Naive thymus-derived CD4-positive, alpha-beta T cell (primary cell): Measurements from ENCODE around the gene XYLT2. TPM values are rescaled to one million over a fixed set of nuclear protein-coding genes. Genes with fewer than 3 reads are reported as not detected.

Experiments used
- ATAC-seq: fragments of 150-1000 bp; cut with Tn5 transposase; 2 replicates; pipeline ENCODE4 v1.10.0; 2021; ENCODE audit warnings: mild to moderate bottlenecking, moderate library complexity
- CTCF ChIA-PET: fragments of 350-600 bp; sonication (Branson Sonifier 250); formaldehyde crosslinking; loops from one replicate; lab custom pipeline; 2021; ENCODE audit warnings: antibody characterized with exemption; lab: Charles Lee
- POLR2A ChIA-PET: fragments of 350-600 bp; sonication (Branson Sonifier 250); formaldehyde crosslinking; loops from one replicate; lab custom pipeline; 2021; ENCODE audit warnings: antibody characterized with exemption, inconsistent platforms; lab: Charles Lee
- DNase-seq, 9 donors: peaks; one replicate each; pipeline versions ENCODE4 v3.0.0 to v3.0.0-alpha.2; 2020 to 2022; ENCODE audit warnings: mixed read lengths in 1 of 9
- H3K27ac ChIP-seq: one replicate; pipeline ENCODE4 v1.7.0; 2013; ENCODE audit warnings: mild to moderate bottlenecking, low read depth, low read length, moderate library complexity
- H3K27me3 ChIP-seq, 2 donors: one replicate each; pipeline ENCODE4 v1.7.0; 2013; ENCODE audit warnings: low read length in 2 of 2, mild to moderate bottlenecking in 2 of 2, moderate library complexity in 2 of 2; ENCODE audit not compliant: control insufficient read depth in 2 of 2, insufficient read depth in 2 of 2
- H3K36me3 ChIP-seq, 3 experiments: 1 replicate in 2 of 3; 2 replicates in 1 of 3; pipeline ENCODE4 v1.7.0; 2013; ENCODE audit warnings: low read length in 3 of 3, mild to moderate bottlenecking in 3 of 3, moderate library complexity in 1 of 3; ENCODE audit not compliant: insufficient read depth in 3 of 3, control insufficient read depth in 2 of 3
- H3K4me1 ChIP-seq, 2 donors: one replicate each; pipeline ENCODE4 v1.7.0; 2013; ENCODE audit warnings: low read length in 2 of 2, mild to moderate bottlenecking in 2 of 2, moderate library complexity in 1 of 2; ENCODE audit not compliant: control insufficient read depth in 2 of 2, insufficient read depth in 2 of 2
- H3K4me3 ChIP-seq: 2 replicates; pipeline ENCODE4 v1.7.0; 2013; ENCODE audit warnings: mild to moderate bottlenecking, low read length
- H3K9me3 ChIP-seq, 3 experiments: 1 replicate in 2 of 3; 2 replicates in 1 of 3; pipeline ENCODE4 v1.7.0; 2013; ENCODE audit warnings: low read length in 3 of 3; ENCODE audit not compliant: control insufficient read depth in 2 of 3
- H3K27ac Mint-ChIP-seq, 9 donors: one replicate each; pipeline ENCODE4 v1.8.0; 2020 to 2022; ENCODE audit warnings: mixed read lengths in 9 of 9, mild to moderate bottlenecking in 8 of 9, moderate library complexity in 5 of 9, inconsistent platforms in 2 of 9
- H3K27me3 Mint-ChIP-seq, 5 donors: one replicate each; pipeline ENCODE4 v1.8.0; 2021 to 2022; ENCODE audit warnings: mixed read lengths in 5 of 5, mild to moderate bottlenecking in 1 of 5
- H3K36me3 Mint-ChIP-seq, 5 donors: one replicate each; pipeline ENCODE4 v1.8.0; 2020 to 2022; ENCODE audit warnings: mixed read lengths in 5 of 5, mild to moderate bottlenecking in 3 of 5, inconsistent platforms in 1 of 5
- H3K4me1 Mint-ChIP-seq, 7 donors: one replicate each; pipeline ENCODE4 v1.8.0; 2020 to 2022; ENCODE audit warnings: mixed read lengths in 7 of 7, mild to moderate bottlenecking in 3 of 7, inconsistent platforms in 1 of 7
- H3K4me3 Mint-ChIP-seq, 10 donors: one replicate each; pipeline ENCODE4 v1.8.0; 2020 to 2022; ENCODE audit warnings: mild to moderate bottlenecking in 10 of 10, mixed read lengths in 10 of 10, moderate library complexity in 6 of 10, inconsistent platforms in 2 of 10
- H3K9me3 Mint-ChIP-seq, 11 donors: one replicate each; pipeline ENCODE4 v1.8.0; 2020 to 2022; ENCODE audit warnings: mixed read lengths in 11 of 11, mild to moderate bottlenecking in 4 of 11, inconsistent platforms in 1 of 11, moderate library complexity in 1 of 11
- intact Hi-C, 2 donors: fragments of 100-400 bp; cut with micrococcal nuclease; formaldehyde crosslinking; loops; one replicate each; pipeline ENCODE4 v1.15.1; 2023
- polyA plus RNA-seq, 2 donors: library from polyadenylated mRNA; unstranded; fragments of 300-500 nt; fragmentation: Illumina TruSeq; gene quantifications; one replicate each; pipeline ENCODE4 v1.2.3, GENCODE V29; 2021
- total RNA-seq, 6 experiments: library from RNA in 5 of 6; stranded (reverse) in 5 of 6; gene quantifications; 1 replicate in 5 of 6; 2 replicates in 1 of 6; pipeline ENCODE4 v1.2.3 and lab custom pipeline; 2021 to 2026

XYLT2 gene
- total and polyA plus RNA-seq, 7 experiments from 2014 or later, result 8.0 to 43.7 (median 25.0) TPM

- Mint-ChIP-seq H3K9me3 (peaks cover 0 to 2% (median 0%) of the 10 kb centered on the region in 11 donors), H3K4me3 (peak overlapping the region in 1 of 10 donors; percentile 16), H3K4me1 (peaks cover 25 to 37% (median 31%) of the 10 kb centered on the region in 7 donors), H3K36me3 (peaks cover 0 to 7% (median 0%) of the 10 kb centered on the region in 5 donors), H3K27me3 (no peaks in the 10 kb centered on the region), H3K27ac (peak overlapping the region in 7 of 9 donors; percentile 28 to 72 (median 45))
- CTCF ChIA-PET, result no interaction called here
- ATAC-seq, result no peak
- intact Hi-C loops, result no loop called here
- H3K9me3 ChIP-seq, result no peaks in the 10 kb centered on the region
- peaks cover 0 to 32% (median 4%) of the 10 kb centered on the region in 3 experiments for H3K36me3 ChIP-seq
- POLR2A ChIA-PET, result no interaction called here
- H3K27ac ChIP-seq, result no peak overlapping the region
- no peak for DNase-seq
- no peaks in the 10 kb centered on the region for H3K27me3 ChIP-seq
- H3K4me1 ChIP-seq, result peaks cover 14 to 17% of the 10 kb centered on the region in 2 donors
- H3K4me3 ChIP-seq, result no peak overlapping the region
Measured at GRCh38 chr17:50350733-50351132, 4.8 kb downstream of the XYLT2 start.

- CTCF ChIA-PET, result interaction anchor here (1.4 kb wide), 1 partner anchor 10 kb away, joined by 6 read pairs; no protein-coding TSS in a partner anchor
- POLR2A ChIA-PET, result interaction anchor here (0.5 kb wide), 1 partner anchor 569 kb away, joined by 4 read pairs; no protein-coding TSS in a partner anchor
Measured at GRCh38 chr17:50352072-50352692, 6.3 kb downstream of the XYLT2 start.

GRCh38 chr17:50352693-50353599 is 7.0 kb downstream of the XYLT2 start:
- Mint-ChIP-seq H3K4me1 (peaks cover 16 to 29% (median 19%) of the 10 kb centered on the region in 7 donors), H3K36me3 (peaks cover 0 to 7% (median 4%) of the 10 kb centered on the region in 5 donors), H3K9me3 (peaks cover 0 to 2% (median 0%) of the 10 kb centered on the region in 11 donors), H3K27me3 (no peaks in the 10 kb centered on the region), H3K27ac (peak overlapping the region in 4 of 9 donors; percentile 16 to 76 (median 55)), H3K4me3 (no peak overlapping the region)
- intact Hi-C loops, result no loop called here
- DNase-seq (no peak), ATAC-seq (no peak)
- H3K9me3 ChIP-seq, result no peaks in the 10 kb centered on the region
- ChIA-PET CTCF (no interaction called here), POLR2A (no interaction called here)
- H3K27ac ChIP-seq, result no peak overlapping the region
- H3K4me3 ChIP-seq, result no peak overlapping the region
- H3K36me3 ChIP-seq, result peaks cover 0 to 51% (median 6%) of the 10 kb centered on the region in 3 experiments
- peaks cover 2 to 4% of the 10 kb centered on the region in 2 donors for H3K4me1 ChIP-seq
- no peaks in the 10 kb centered on the region for H3K27me3 ChIP-seq

More at GRCh38 chr17:50352072-50352692, 6.3 kb downstream of the XYLT2 start:
- H3K36me3 ChIP-seq, result peaks cover 0 to 44% (median 6%) of the 10 kb centered on the region in 3 experiments
- ATAC-seq (no peak), DNase-seq (no peak)
- H3K27ac ChIP-seq, result no peak overlapping the region
- peaks cover 0 to 7% (median 4%) of the 10 kb centered on the region in 5 donors for H3K36me3 Mint-ChIP-seq
- H3K27me3 Mint-ChIP-seq, result no peaks in the 10 kb centered on the region
- H3K27ac Mint-ChIP-seq, result peak overlapping the region in 7 of 9 donors; percentile 32 to 76 (median 65)
- peaks cover 22 to 35% (median 25%) of the 10 kb centered on the region in 7 donors for H3K4me1 Mint-ChIP-seq
- no peaks in the 10 kb centered on the region for H3K27me3 ChIP-seq
- peaks cover 7 to 10% of the 10 kb centered on the region in 2 donors for H3K4me1 ChIP-seq
- no peak overlapping the region for H3K4me3 Mint-ChIP-seq
- H3K9me3 ChIP-seq, result no peaks in the 10 kb centered on the region
- peaks cover 0 to 2% (median 0%) of the 10 kb centered on the region in 11 donors for H3K9me3 Mint-ChIP-seq
- intact Hi-C loops, result no loop called here
- H3K4me3 ChIP-seq, result no peak overlapping the region

GRCh38 chr17:50353600-50354195 is 7.8 kb downstream of the XYLT2 start:
- Mint-ChIP-seq H3K36me3 (peaks cover 0 to 7% (median 4%) of the 10 kb centered on the region in 5 donors), H3K27me3 (no peaks in the 10 kb centered on the region), H3K27ac (no peak overlapping the region), H3K4me1 (peaks cover 9 to 23% (median 13%) of the 10 kb centered on the region in 7 donors), H3K4me3 (no peak overlapping the region), H3K9me3 (peaks cover 0 to 2% (median 0%) of the 10 kb centered on the region in 11 donors)
- Histone ChIP-seq H3K27me3 (no peaks in the 10 kb centered on the region), H3K36me3 (peaks cover 0 to 59% (median 6%) of the 10 kb centered on the region in 3 experiments), H3K9me3 (no peaks in the 10 kb centered on the region), H3K4me1 (no peaks in the 10 kb centered on the region), H3K27ac (no peak overlapping the region), H3K4me3 (no peak overlapping the region)
- POLR2A ChIA-PET, result no interaction called here
- no peak for ATAC-seq
- CTCF ChIA-PET, result no interaction called here
- intact Hi-C loops, result no loop called here
- no peak for DNase-seq

GRCh38 chr17:50354198-50354597 is 8.3 kb downstream of the XYLT2 start:
- intact Hi-C loops, result no loop called here
- DNase-seq (no peak), ATAC-seq (no peak)
- H3K4me3 ChIP-seq, result no peak overlapping the region
- ChIA-PET CTCF (no interaction called here), POLR2A (no interaction called here)
- no peaks in the 10 kb centered on the region for H3K4me1 ChIP-seq
- no peaks in the 10 kb centered on the region for H3K27me3 Mint-ChIP-seq
- peaks cover 0 to 2% (median 0%) of the 10 kb centered on the region in 11 donors for H3K9me3 Mint-ChIP-seq
- no peak overlapping the region for H3K4me3 Mint-ChIP-seq
- peaks cover 5 to 20% (median 11%) of the 10 kb centered on the region in 7 donors for H3K4me1 Mint-ChIP-seq
- no peak overlapping the region for H3K27ac Mint-ChIP-seq
- peaks cover 0 to 11% (median 4%) of the 10 kb centered on the region in 5 donors for H3K36me3 Mint-ChIP-seq
- peaks cover 0 to 64% (median 6%) of the 10 kb centered on the region in 3 experiments for H3K36me3 ChIP-seq
- no peak overlapping the region for H3K27ac ChIP-seq
- no peaks in the 10 kb centered on the region for H3K27me3 ChIP-seq
- H3K9me3 ChIP-seq, result no peaks in the 10 kb centered on the region

GRCh38 chr17:50354776-50355175 is 8.8 kb downstream of the XYLT2 start:
- peaks cover 4 to 14% (median 9%) of the 10 kb centered on the region in 7 donors for H3K4me1 Mint-ChIP-seq
- peak overlapping the region in 1 of 9 donors; percentile 70 for H3K27ac Mint-ChIP-seq
- ChIA-PET CTCF (no interaction called here), POLR2A (interaction anchor here (1.1 kb wide), 1 partner anchor 14 kb away, joined by 4 read pairs; no protein-coding TSS in a partner anchor)
- no peak for DNase-seq
- Histone ChIP-seq H3K4me1 (no peaks in the 10 kb centered on the region), H3K9me3 (no peaks in the 10 kb centered on the region), H3K4me3 (no peak overlapping the region), H3K36me3 (peaks cover 0 to 69% (median 6%) of the 10 kb centered on the region in 3 experiments), H3K27me3 (no peaks in the 10 kb centered on the region), H3K27ac (no peak overlapping the region)
- intact Hi-C loops, result no loop called here
- H3K9me3 Mint-ChIP-seq, result peaks cover 0 to 2% (median 0%) of the 10 kb centered on the region in 11 donors
- H3K36me3 Mint-ChIP-seq, result peaks cover 0 to 11% (median 4%) of the 10 kb centered on the region in 5 donors
- H3K27me3 Mint-ChIP-seq, result no peaks in the 10 kb centered on the region
- ATAC-seq, result no peak
- H3K4me3 Mint-ChIP-seq, result no peak overlapping the region
